Hippocampal formation (tissue), 2 donors: ENCODE measurements around the gene WNT2B.

ENCODE experiments used
- DNase-seq, 2 donors: peaks; one replicate each; lab custom pipeline; 2025; lab: John Stamatoyannopoulos, UW

Gene WNT2B

GRCh38 chr1:112575154-112575804 is 66.5 kb downstream of the WNT2B start:
- no peak for DNase-seq

GRCh38 chr1:112576240-112576639 is 67.5 kb downstream of the WNT2B start:
- DNase-seq: no peak
